ENCODE results near the gene MTX1.
"Not testable (repeated sequence)": the region's sequence is repeated elsewhere in the genome, so short reads cannot be mapped to it uniquely, and the experiment has no call there.

MTX1 gene, protein sequence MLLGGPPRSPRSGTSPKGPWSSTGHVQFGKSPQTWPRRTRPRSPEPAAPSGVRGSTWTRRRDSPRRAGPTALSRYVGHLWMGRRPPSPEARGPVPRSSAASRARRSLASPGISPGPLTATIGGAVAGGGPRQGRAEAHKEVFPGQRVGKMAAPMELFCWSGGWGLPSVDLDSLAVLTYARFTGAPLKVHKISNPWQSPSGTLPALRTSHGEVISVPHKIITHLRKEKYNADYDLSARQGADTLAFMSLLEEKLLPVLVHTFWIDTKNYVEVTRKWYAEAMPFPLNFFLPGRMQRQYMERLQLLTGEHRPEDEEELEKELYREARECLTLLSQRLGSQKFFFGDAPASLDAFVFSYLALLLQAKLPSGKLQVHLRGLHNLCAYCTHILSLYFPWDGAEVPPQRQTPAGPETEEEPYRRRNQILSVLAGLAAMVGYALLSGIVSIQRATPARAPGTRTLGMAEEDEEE

DNA sequence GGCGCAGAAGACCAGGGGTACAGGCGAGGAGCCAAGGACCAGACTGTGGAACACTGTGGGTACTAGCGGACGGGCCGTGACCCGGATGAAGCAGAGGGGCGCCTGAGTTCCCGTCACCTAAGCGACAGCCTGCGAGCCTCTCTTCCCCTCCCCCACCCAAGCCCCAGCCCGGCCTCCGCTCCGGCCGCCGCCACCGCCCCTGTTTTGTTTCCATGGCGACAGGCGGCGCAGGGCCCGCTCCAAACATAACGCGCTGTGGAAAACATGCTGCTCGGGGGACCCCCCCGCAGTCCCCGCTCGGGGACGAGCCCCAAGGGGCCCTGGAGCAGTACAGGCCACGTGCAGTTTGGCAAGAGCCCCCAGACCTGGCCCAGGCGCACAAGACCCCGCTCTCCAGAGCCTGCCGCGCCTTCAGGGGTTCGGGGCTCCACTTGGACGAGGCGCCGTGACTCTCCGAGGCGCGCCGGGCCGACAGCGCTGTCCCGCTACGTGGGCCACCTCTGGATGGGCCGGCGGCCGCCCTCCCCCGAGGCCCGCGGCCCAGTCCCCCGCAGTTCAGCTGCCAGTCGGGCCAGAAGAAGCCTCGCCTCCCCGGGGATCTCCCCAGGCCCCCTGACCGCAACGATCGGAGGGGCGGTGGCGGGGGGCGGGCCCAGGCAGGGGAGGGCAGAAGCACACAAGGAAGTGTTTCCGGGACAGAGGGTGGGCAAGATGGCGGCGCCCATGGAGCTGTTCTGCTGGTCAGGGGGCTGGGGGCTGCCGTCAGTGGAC lies at the start of gene MTX1:
TSS of gene MTX1 (plus strand) at position 155 of the 771 bp plus-strand sequence. CDS start at position 265, 110 bp downstream.
- DNase-seq (ENCODE audit: low read depth in 3 of 3): peak; percentile 76 to 77 (median 77)

DNA sequence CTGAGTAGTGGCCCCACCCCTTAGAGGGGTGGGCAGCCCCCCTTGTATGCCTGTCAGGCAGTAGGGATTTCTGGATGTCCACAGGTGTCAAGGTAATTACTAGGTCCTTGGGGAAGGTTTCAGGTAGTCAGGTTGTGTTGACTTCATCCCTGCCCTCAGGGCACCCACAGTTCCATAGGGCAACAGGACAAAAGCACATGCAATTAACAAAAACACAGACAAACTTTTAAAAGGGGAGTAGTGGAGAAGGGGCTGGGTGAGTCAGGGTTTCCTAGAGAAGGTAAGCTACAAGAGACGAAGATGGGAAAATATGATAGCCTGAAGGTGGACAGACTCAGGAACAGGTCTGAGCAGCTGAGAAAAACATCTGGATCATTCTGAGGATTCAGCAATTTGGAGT lies 49.5 kb upstream of the MTX1 start:
- DNase-seq (ENCODE audit: low read depth in 3 of 3): no peak

DNA sequence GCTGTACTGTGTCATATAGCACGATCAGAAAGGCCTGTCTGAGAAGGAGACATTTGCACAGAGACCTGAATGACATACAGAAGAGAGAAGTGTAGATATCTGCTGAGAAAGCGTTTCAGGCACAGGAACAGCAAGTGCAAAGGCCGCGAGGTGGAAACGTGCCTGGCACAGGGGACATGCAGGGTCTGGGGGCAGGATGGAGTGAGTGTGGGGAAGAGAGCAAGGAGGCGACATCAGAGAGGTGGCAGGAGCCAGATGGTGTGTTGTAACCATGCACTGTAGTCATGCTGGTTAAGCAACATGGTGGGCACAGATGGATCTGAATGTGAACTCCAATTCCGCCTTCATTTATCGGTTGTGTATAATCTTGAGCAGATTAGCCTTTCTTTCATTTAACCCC lies 48.4 kb upstream of the MTX1 start:
- DNase-seq (ENCODE audit: low read depth in 3 of 3): no peak

DNA sequence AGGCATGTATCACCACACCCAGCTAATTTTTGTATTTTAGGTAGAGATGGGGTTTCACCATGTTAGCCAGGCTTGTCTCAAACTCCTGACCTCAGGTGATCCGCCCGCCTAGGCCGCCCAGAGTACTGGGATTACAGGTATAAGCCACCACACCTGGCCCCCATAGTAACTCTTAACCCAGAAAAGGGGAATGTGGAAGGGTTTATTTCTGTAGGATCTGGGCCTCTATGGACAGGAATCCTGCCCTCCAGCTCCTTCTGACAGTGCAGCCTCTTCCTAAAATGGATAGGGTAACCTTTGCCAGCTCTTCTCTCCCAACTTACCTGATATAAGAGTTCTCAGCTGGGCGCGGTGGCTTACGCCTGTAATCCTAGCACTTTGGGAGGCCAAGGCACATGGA lies 45.9 kb upstream of the MTX1 start:
- not testable (repeated sequence) for DNase-seq (ENCODE audit: low read depth in 3 of 3)

DNA sequence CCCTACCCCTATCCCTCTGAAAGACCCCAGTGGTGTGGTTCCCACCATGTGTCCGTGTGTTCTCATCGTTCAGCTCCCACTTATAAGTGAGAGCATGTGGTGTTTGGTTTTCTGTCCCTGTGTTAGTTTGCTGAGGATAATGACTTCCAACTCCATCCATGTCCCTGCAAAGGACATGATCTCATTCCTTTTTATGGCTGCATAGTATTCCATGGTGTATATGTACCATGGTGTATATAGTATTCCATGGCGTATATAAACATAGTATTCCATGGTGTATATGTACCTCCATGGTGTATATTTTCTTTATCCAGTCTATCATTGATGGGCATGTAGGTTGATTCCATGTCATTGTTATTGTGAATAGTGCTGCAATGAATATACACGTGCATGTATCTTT lies 44.7 kb upstream of the MTX1 start:
- DNase-seq (ENCODE audit: low read depth in 3 of 3): not testable (repeated sequence)

DNA sequence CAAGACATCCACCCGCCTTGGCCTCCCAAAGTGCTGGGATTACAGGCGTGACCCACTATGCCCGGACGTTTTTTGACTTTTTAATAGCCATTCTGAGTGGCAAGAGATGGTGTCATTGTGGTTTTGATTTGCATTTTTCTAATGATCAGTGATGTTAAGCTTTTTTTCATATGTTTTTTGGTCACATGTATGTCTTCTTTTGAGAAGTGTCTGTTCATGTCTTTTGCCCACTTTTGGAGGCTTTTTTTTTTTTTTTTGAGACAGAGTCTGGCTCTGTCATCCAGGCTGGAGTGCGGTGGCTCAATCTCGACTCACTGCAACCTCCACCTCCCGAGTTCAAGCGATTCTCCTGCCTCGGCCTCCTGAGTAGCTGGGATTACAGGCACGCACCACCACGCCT lies 43.9 kb upstream of the MTX1 start:
- not testable (repeated sequence) for DNase-seq (ENCODE audit: low read depth in 3 of 3)

DNA sequence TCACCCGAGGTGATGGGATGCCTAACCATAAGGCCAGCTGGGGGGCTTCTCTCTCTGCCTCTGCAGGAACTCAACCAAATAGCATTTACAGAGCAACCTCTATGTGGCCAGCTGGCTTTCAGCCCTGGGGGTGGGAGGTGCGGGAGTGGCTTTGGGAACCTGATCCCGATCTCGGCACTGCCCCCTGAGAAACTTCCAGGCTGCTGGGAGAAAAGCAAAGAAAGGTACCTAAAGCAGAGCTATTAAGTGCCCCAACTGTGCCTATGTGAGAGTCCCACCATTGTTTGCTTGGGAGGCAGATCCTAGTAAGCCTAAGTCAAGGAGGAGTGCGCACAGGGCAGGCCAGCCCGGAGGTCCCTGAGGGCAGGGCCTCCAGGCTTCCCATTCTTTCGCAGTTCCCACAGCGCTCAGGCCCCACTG lies 42.4 kb upstream of the MTX1 start:
- DNase-seq (ENCODE audit: low read depth in 3 of 3): no peak

- DNase-seq (ENCODE audit: low read depth in 3 of 3): no peak
These were observed 41.9 kb upstream of the MTX1 start for GRCh38 chr1:155166471-155167165.

- peak; percentile 66 to 83 (median 79) for DNase-seq (ENCODE audit: low read depth in 3 of 3)
These were observed 41.1 kb upstream of the MTX1 start for GRCh38 chr1:155167166-155168104.

- DNase-seq (ENCODE audit: low read depth in 3 of 3): not testable (repeated sequence)
These were observed 40.4 kb upstream of the MTX1 start for GRCh38 chr1:155168105-155168445.

DNA sequence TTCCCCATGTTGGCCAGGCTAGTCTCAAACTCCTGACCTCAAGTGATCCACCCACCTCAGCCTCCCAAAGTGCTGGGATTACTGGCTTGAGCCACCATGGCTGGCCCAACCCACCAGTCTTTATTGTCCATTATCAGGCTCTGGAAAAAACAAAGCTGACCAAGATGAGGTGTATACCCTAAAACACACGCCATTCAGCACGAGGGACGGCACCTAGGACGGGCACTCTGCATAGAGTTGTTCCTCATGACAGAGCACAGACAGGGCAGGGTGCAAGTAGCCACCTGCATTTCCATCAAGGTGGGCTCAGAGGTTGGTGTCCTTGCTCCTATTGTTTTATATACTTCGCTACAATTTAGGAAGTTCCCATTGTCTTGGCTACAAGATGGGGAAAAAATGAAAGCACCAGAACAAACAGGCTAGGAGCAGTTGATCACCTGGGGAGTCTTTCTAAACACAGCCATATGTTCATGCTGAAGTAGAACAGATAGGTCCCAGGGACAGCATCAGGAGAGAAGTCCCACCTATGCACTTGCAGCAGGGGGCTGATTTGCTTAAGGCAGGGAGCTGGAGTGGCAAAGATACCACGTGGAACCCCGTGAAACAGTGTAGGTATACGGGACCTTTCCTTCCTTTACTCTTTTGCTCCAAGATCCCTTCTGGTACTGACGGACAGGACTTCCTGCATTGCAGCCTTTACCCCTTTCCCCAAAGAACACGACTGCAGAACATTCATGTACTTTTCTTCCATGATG lies 39.9 kb upstream of the MTX1 start:
- no peak for DNase-seq (ENCODE audit: low read depth in 3 of 3)

DNA sequence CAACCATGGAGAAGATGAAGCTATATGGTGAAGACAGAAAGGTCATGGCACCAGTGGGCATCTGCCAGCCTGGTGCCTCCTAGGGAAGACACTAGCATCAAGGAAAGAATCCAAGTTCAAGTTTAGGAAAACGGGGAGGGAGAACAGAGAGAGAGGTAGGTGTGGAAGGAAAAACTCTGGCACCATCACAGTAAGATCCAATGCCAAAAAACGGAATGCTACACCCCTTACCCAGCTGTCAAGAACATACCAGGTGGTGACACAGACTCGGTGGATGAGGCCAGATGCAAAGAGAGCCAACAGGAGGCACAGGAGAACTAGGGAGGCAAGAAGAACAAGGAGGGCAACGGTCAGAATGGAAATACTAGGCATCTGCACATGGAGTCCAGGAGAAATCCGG lies 39.0 kb upstream of the MTX1 start:
- DNase-seq (ENCODE audit: low read depth in 3 of 3): no peak

- DNase-seq (ENCODE audit: low read depth in 3 of 3): no peak
These were observed 38.3 kb upstream of the MTX1 start for GRCh38 chr1:155170101-155170785.

GRCh38 chr1:155170806-155171205 lies 37.7 kb upstream of the MTX1 start:
- no peak for DNase-seq (ENCODE audit: low read depth in 3 of 3)

GRCh38 chr1:155171836-155172731 lies 36.4 kb upstream of the MTX1 start:
- DNase-seq (ENCODE audit: low read depth in 3 of 3): no peak

DNA sequence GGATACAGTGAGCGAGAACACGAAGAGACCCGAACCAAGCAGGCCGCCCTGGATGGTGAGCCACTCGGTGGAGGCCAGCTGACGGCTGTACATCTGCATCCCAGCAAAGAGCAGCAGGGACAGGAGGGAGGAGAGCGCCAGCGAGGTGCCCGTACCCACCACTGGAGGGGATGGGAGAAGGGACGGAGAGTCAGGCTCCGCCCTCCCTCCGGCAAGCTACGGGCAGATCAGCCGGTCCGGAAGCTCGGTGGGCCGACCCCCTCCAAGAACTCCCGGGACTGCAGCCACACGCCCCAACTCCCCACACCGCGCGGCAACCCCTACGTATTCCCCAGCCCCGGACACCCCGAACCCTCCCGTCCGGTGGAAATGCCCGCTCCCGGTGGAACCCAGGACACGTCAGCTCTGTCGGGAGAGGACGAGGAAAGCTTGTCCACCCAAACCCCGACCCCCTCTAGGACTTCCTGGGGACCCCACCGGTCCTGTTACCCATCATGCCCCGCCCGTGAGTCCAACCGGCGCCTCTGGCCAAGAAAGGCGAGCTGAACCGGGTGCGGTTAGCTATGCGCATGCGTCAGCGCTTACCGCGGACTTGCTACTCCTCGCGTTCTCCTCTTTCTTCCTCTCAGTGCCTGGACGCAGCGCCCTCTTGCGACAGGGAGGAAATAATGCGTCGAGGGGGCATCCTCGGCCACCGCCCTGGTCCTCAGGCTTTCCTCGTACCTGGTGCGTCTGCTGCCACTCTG lies 35.6 kb upstream of the MTX1 start, which contains the start of gene KRTCAP2:
TSS of gene KRTCAP2 (minus strand) at position 573 of the 746 bp plus-strand sequence. CDS start at position 493, 80 bp downstream.
- DNase-seq (ENCODE audit: low read depth in 3 of 3): peak; percentile 87 to 92 (median 89)

- DNase-seq (ENCODE audit: low read depth in 3 of 3): peak; percentile 57 to 68 (median 58)
These were observed 34.8 kb upstream of the MTX1 start, which contains the start of gene TRIM46 for GRCh38 chr1:155173478-155174323. Gene TRIM46, plus strand, starts transcription at chr1:155173849. Its CDS starts 118 bp downstream, at chr1:155173967.
